HG03025 (cell line): ENCODE results near the gene TAT.
"Not testable (repeated sequence)": the region's sequence is repeated elsewhere in the genome, so short reads cannot be mapped to it uniquely, and the experiment has no call there.

Experiments used
- ATAC-seq: cut with Tn5 transposase; IDR thresholded peaks from one replicate; pipeline ENCODE4 v1.9.1; 2021; ENCODE audit warnings: mild to moderate bottlenecking, moderate library complexity; ENCODE audit not compliant: unreplicated experiment, low FRiP score

TAT gene

DNA sequence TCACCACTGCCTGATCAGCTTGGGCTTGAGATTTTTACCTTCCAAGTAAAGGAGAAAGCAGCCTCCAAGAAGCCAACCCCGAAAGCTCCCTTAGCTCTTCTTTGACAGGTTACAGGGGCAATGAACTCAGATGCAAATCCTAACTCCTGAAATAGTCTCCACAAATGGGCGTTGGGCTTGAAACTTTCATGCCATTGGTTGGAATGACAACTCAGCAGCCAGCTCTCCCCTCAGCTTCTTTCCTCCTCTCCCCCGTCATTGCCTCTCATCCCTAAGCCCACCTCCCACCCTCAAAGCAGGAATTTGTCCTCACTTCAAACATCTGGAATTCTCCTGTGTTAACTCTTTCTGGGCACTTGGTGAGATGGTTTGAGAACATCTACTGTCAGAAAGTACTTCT lies at the start of gene TAT:
TAT (minus strand) TSS at position 122 of the 400 bp plus-strand sequence. CDS start 677 bp downstream, outside the sequence.
- no peak for ATAC-seq

GRCh38 chr16:71626018-71626857 lies 49.3 kb upstream of the TAT start, which contains the start of gene MARVELD3:
MARVELD3 (plus strand) TSS chr16:71626184; CDS start chr16:71626230, 46 bp downstream.
- no peak for ATAC-seq

GRCh38 chr16:71625113-71625850 lies 48.4 kb upstream of the TAT start:
- no peak for ATAC-seq

DNA sequence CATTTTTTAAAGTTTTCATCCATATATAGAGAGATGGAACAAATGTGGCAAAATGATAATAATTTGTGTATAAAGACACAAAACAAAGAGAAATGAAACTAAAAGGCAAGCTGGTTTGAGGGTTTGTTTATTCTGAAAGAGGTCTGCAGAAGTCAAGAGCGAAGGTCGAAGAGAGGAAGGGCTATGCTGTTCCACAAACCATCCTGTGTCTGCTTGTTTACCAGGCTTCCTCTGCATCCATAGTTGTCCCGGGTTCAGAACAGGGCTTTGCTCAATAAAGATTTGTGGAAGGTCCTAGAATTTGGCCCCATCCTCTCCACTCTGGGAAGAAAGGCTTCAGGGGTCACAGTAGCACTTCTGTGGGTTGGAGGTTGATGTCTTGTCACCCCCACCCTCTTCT lies 46.7 kb upstream of the TAT start:
- ATAC-seq: no peak

DNA sequence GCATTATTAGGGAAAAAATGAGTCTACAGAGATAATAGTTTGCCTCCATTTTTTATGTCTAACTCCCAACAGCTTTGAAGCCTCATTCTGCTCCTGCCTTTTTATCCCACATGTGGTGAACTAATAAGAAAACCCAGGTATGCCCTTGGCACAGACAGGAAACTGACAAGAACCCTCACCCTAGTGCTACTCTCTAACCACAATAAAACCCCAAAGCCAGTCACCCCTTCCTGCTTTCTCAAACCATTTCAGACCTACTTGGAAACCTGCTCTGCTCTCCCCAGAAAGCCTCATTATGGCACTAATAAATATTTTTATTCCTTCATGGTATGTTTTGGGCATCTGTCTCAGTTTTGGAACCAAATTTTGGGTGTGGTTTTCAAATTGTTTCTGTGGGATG lies 45.2 kb upstream of the TAT start:
- ATAC-seq: no peak

GRCh38 chr16:71618429-71618828 lies 41.5 kb upstream of the TAT start:
- no peak for ATAC-seq

DNA sequence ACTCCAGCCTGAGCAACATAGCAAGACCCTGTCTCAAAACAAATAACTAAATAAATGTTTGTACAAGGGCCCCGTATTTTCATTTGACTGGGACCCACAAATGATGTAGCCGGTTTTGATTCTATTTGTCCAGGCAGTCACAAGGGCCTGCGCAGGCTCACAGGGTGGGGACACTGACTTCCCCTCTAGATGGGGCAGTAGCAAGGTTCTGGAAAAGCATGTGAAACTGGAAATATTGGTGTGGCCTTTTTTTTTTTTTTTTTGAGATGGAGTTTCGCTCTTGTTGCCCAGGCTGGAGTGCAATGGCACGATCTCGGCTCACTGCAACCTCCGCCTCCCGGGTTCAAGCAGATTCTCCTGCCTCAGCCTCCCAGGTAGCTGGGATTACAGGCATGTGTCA lies 38.1 kb upstream of the TAT start:
- not testable (repeated sequence) for ATAC-seq

- no peak for ATAC-seq
Observed at GRCh38 chr16:71610936-71611871, 34.3 kb upstream of the TAT start.

GRCh38 chr16:71610447-71610846 lies 33.6 kb upstream of the TAT start:
- ATAC-seq: no peak

GRCh38 chr16:71609066-71609465 lies 32.2 kb upstream of the TAT start:
- no peak for ATAC-seq

GRCh38 chr16:71600822-71601221 lies 23.9 kb upstream of the TAT start:
- ATAC-seq: no peak

DNA sequence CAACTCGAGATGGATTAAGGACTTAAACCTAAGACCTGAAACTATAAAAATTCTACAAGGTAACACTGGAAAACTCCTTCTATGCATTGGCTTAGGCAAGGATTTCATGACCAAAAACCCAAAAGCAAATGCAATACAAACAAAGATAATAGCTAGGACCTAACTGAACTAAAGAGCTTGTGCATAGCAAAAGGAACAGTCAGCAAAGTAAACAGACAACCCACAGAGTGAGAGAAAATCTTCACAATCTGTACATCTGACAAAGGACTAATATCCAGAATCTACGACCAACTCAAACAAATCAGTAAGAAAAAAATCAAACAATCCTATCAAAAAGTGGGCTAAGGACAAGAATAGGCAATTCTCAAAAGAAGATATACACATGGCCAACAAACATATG lies 21.5 kb upstream of the TAT start:
- ATAC-seq: not testable (repeated sequence)

DNA sequence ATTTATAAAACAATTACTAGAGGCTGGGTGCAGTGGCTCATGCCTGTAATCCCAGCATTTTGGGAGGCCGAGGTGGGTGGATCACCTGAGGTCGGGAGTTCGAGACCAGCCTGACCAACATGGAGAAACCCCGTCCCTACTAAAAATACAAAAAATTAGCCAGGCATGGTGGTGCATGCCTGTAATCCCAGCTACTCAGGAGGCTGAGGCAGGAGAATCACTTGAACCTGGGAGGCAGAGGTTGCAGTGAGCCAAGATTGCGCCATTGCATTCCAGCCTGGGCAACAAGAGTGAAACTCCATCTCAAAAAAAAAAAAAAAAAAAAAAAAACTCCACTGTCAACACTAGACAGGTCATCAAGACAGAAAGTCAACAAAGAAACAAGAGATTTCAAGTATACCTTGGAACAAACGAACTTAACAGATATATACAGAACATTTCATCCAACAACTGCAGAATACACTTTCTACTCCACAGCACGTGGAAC lies 18.5 kb upstream of the TAT start:
- ATAC-seq: not testable (repeated sequence)

DNA sequence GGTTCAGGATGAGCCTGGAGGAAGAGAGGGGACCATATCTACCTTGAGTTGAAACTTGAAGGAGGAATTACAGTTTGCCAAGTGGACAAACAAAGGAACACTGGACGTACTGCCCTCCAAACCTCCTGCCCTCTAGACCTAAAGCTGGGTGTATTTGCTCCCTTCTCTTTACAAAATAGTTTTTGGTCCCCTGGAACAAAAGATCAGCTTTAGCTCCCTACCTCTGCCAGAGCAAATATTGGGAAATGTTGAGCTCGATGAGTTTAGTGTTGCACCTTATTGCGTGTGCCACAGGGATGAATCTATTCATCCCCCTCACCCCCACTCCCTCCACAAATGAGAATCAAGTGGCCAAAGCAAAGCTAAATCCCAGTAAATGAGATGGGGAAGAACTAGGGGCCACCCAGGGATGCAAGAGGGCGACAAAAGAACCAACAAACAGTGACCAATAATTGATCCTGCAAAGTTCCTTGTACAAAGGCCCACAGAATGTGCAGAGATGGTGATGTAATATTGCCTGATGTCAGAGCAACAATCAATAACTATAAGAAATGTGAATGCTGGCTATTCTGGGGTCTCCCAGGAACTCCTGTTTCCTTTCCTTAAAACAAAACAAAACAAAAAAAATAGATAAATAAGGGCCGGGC lies 17.2 kb upstream of the TAT start:
- no peak for ATAC-seq

- no peak for ATAC-seq
Observed at GRCh38 chr16:71593048-71593999, 16.4 kb upstream of the TAT start.

- ATAC-seq: no peak
Observed at GRCh38 chr16:71591917-71592316, 15.0 kb upstream of the TAT start.

DNA sequence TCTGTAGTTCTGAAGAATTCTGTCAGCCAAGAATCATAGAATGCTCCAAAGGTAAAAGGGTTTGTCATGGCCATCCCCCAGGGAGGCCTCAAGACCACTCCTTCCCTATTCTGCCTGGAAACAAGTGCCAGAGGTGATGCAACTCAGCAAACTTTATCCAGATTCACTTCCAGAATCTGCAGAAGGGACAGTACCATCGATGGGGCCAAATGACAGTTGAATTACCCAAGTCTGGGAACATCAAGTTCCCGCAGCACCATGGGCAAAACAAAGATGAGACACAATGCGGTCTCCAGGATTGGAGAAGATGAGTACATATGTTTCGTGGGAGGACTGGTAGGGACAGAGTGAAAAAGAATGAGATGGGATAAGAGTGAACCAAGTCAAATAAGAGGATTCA lies 13.7 kb upstream of the TAT start:
- ATAC-seq: no peak

GRCh38 chr16:71590071-71590470 lies 13.2 kb upstream of the TAT start:
- not testable (repeated sequence) for ATAC-seq

DNA sequence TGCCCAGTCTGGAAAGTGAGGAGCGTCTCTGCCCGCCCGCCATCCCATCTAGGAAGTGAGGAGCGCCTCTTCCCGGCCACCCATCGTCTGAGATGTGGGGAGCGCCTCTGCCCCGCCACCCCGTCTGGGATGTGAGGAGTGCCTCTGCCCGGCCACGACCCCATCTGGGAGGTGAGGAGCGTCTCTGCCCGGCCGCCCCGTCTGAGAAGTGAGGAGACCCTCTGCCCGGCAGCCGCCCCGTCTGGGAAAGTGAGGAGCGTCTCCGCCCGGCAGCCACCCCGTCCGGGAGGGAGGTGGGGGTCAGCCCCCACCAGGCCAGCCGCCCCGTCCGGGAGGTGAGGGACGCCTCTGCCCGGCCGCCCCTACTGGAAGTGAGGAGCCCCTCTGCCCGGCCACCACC lies 12.4 kb upstream of the TAT start:
- ATAC-seq: not testable (repeated sequence)
